ENCODE measurements around the gene ZFPM1. TPM values are rescaled to one million over a fixed set of nuclear protein-coding genes. Genes with fewer than 3 reads are reported as not detected.

The ZFPM1 gene
- total RNA-seq, 4 donors from 2014 or later: 0.40 to 1.4 (median 0.59) TPM

GRCh38 chr16:88536971-88537751, 84.1 kb downstream of the ZFPM1 start:
- peaks cover 0 to 5% (median 0%) of the 10 kb centered on the region in 3 donors for H3K9me3 ChIP-seq
- WGBS, 2 donors (ENCODE audit: low coverage in 1 of 2): 88% methylated on average over 3 of the region's 31 CpGs; no CpG with 5 or more reads in 1 of the 2 donors
- peaks cover 0 to 27% (median 19%) of the 10 kb centered on the region in 3 donors for H3K4me1 ChIP-seq
- peaks cover 43% of the 10 kb centered on the region for H3K27me3 ChIP-seq
- H3K4me3 ChIP-seq: no peak overlapping the region
- no peak for ATAC-seq
- TF ChIP-seq EP300 (IDR thresholded peaks at IDR 0.05): no peak
- no peak for TF ChIP-seq POLR2AphosphoS5 (IDR thresholded peaks at IDR 0.05)
- no peak for TF ChIP-seq POLR2A (IDR thresholded peaks at IDR 0.05)
- no peak for TF ChIP-seq CTCF (IDR thresholded peaks at IDR 0.05)
- no peaks in the 10 kb centered on the region for H3K36me3 ChIP-seq
- H3K27ac ChIP-seq: no peak overlapping the region

DNA sequence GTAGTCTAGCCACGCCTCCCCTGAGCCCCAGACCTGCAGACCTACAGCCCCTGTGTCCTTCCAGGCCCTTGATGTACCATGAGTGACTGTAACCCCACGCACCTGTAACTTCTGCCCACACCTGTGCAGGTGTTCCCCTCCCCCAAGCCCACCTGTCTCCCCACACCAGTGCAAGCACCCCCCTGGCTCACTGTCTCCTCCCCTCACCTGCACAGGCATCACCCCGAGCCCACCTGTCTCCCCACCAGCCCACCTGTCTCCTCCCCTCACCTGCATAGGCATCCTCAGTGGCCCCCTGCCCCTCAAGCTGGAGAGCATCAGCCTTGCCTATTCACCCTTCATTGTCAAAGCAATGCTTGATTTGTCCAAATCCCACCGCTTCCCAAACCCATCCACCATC, 84.8 kb downstream of the ZFPM1 start:
- TF ChIP-seq EP300 (IDR thresholded peaks at IDR 0.05) (no peak), CTCF (IDR thresholded peaks at IDR 0.05) (no peak), POLR2A (IDR thresholded peaks at IDR 0.05) (no peak), POLR2AphosphoS5 (IDR thresholded peaks at IDR 0.05) (no peak)
- no peak for ATAC-seq
- Histone ChIP-seq H3K4me1 (peaks cover 0 to 20% (median 12%) of the 10 kb centered on the region in 3 donors), H3K36me3 (no peaks in the 10 kb centered on the region), H3K27ac (no peak overlapping the region), H3K9me3 (peaks cover 0 to 12% (median 0%) of the 10 kb centered on the region in 3 donors), H3K4me3 (no peak overlapping the region), H3K27me3 (peaks cover 48% of the 10 kb centered on the region)
- WGBS, 2 donors (ENCODE audit: low coverage in 1 of 2): 60 to 96% methylated on average over 1 to 2 of the region's 4 CpGs

GRCh38 chr16:88538366-88539060, 85.4 kb downstream of the ZFPM1 start:
- Histone ChIP-seq H3K4me3 (no peak overlapping the region), H3K9me3 (peaks cover 0 to 19% (median 0%) of the 10 kb centered on the region in 3 donors), H3K36me3 (no peaks in the 10 kb centered on the region), H3K27ac (no peak overlapping the region), H3K4me1 (peaks cover 0 to 13% (median 9%) of the 10 kb centered on the region in 3 donors), H3K27me3 (peaks cover 48% of the 10 kb centered on the region)
- no peak for ATAC-seq
- no peak for TF ChIP-seq CTCF (IDR thresholded peaks at IDR 0.05)
- no peak for TF ChIP-seq EP300 (IDR thresholded peaks at IDR 0.05)
- no peak for TF ChIP-seq POLR2AphosphoS5 (IDR thresholded peaks at IDR 0.05)
- TF ChIP-seq POLR2A (IDR thresholded peaks at IDR 0.05): no peak
- whole genome bisulfite sequencing, 2 donors (ENCODE audit: low coverage in 1 of 2): 49 to 51% methylated on average over 5 to 12 of the region's 23 CpGs

DNA sequence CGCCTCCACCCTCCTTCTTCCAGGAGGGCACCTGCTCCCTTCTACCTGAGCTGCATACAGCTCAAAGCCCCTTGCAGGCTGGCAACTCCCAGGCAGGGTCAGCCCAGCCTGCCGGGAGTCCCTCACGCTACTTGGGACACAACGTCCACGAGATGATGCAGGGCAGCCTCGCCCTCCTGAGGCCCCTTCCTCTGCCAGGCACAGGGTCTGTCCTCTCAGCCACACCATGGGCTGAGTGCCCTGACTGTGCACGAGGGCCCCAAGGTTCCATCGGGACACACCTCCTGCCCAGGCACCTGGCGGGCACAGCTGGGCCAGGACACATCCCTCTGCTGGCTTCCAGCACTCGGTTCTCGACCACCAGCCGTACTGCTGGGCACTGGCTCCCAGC, 86.2 kb downstream of the ZFPM1 start:
- H3K4me3 ChIP-seq: no peak overlapping the region
- no peak for TF ChIP-seq POLR2A (IDR thresholded peaks at IDR 0.05)
- no peak for TF ChIP-seq POLR2AphosphoS5 (IDR thresholded peaks at IDR 0.05)
- no peak for TF ChIP-seq CTCF (IDR thresholded peaks at IDR 0.05)
- no peak for TF ChIP-seq EP300 (IDR thresholded peaks at IDR 0.05)
- no peaks in the 10 kb centered on the region for H3K36me3 ChIP-seq
- peaks cover 0 to 13% (median 9%) of the 10 kb centered on the region in 3 donors for H3K4me1 ChIP-seq
- no peak for ATAC-seq
- H3K9me3 ChIP-seq: peaks cover 0 to 26% (median 0%) of the 10 kb centered on the region in 3 donors
- 49% methylated on average over 5 of the region's 12 CpGs; no CpG with 5 or more reads in 1 of the 2 donors for WGBS, 2 donors (ENCODE audit: low coverage in 1 of 2)
- peaks cover 48% of the 10 kb centered on the region for H3K27me3 ChIP-seq
- no peak overlapping the region for H3K27ac ChIP-seq
